ENCODE measurements around the gene DTWD2.

GRCh38 chr5:119037496-119038215 is 49.3 kb upstream of the DTWD2 start:
- no peak for TF ChIP-seq CTCF (IDR thresholded peaks at IDR 0.05; ENCODE audit: low read length)
- no peak for TF ChIP-seq EZH2phosphoT487 (IDR thresholded peaks at IDR 0.05; ENCODE audit: low read length)
- no peak for TF ChIP-seq EZH2 (optimal IDR thresholded peaks at IDR 0.05; ENCODE audit: low read depth, low read length)

Measured in MM.1S (cell line).